GM21619 (cell line): Measurements from ENCODE around the gene DNAH10.
"Not testable (repeated sequence)": the region's sequence is repeated elsewhere in the genome, so short reads cannot be mapped to it uniquely, and the experiment has no call there.

Source experiments
- ATAC-seq: cut with Tn5 transposase; IDR thresholded peaks from one replicate; pipeline ENCODE4 v1.9.1; 2021; ENCODE audit not compliant: unreplicated experiment

DNAH10 gene

GRCh38 chr12:123905319-123905925, 143.3 kb downstream of the DNAH10 start:
- no peak for ATAC-seq

GRCh38 chr12:123906711-123907420, 144.8 kb downstream of the DNAH10 start:
- no peak for ATAC-seq

- ATAC-seq: no peak
Measured at GRCh38 chr12:123907726-123908476, 145.8 kb downstream of the DNAH10 start.

GRCh38 chr12:123908884-123909725, 147.0 kb downstream of the DNAH10 start:
- ATAC-seq: no peak

GRCh38 chr12:123910057-123910456, 148.0 kb downstream of the DNAH10 start:
- ATAC-seq: no peak

- ATAC-seq: no peak
Measured at GRCh38 chr12:123910761-123911193, 148.7 kb downstream of the DNAH10 start.

- not testable (repeated sequence) for ATAC-seq
Measured at GRCh38 chr12:123911672-123912409, 149.7 kb downstream of the DNAH10 start.

- ATAC-seq: no peak
Measured at GRCh38 chr12:123912415-123913380, 150.6 kb downstream of the DNAH10 start.

GRCh38 chr12:123914726-123915333, 152.7 kb downstream of the DNAH10 start:
- no peak for ATAC-seq

- ATAC-seq: no peak
Measured at GRCh38 chr12:123916729-123917128, 154.6 kb downstream of the DNAH10 start.

GRCh38 chr12:123917337-123917850, 155.3 kb downstream of the DNAH10 start:
- no peak for ATAC-seq

- no peak for ATAC-seq
Measured at GRCh38 chr12:123919980-123920360, 157.9 kb downstream of the DNAH10 start.

GRCh38 chr12:123923038-123923437, 160.9 kb downstream of the DNAH10 start:
- ATAC-seq: no peak

GRCh38 chr12:123923927-123924326, 161.8 kb downstream of the DNAH10 start:
- no peak for ATAC-seq

GRCh38 chr12:123924539-123924938, 162.4 kb downstream of the DNAH10 start:
- no peak for ATAC-seq

- ATAC-seq: no peak
Measured at GRCh38 chr12:123928274-123928865, 166.3 kb downstream of the DNAH10 start.

- ATAC-seq: no peak
Measured at GRCh38 chr12:123928897-123929296, 166.8 kb downstream of the DNAH10 start.

- no peak for ATAC-seq
Measured at GRCh38 chr12:123929946-123930583, 168.0 kb downstream of the DNAH10 start.
